HepG2 (cell line): Measurements from ENCODE around the gene TMEM61.

Experiments
- TF ChIP-seq, protein P1 (sequence below), 2 experiments: IDR thresholded peaks; 2 replicates each; pipeline ENCODE4 v1.6.1; 2011 to 2012; ENCODE audit warnings: low read length in 2 of 2, borderline replicate concordance in 1 of 2, low read depth in 1 of 2, mild to moderate bottlenecking in 1 of 2, moderate library complexity in 1 of 2
- TF ChIP-seq, protein P2 (sequence below): sonication (generic); formaldehyde crosslinking; IDR thresholded peaks from 2 replicates; pipeline ENCODE4 v1.4.0; 2020; ENCODE audit warnings: mild to moderate bottlenecking, missing genetic modification reagents

DNA sequence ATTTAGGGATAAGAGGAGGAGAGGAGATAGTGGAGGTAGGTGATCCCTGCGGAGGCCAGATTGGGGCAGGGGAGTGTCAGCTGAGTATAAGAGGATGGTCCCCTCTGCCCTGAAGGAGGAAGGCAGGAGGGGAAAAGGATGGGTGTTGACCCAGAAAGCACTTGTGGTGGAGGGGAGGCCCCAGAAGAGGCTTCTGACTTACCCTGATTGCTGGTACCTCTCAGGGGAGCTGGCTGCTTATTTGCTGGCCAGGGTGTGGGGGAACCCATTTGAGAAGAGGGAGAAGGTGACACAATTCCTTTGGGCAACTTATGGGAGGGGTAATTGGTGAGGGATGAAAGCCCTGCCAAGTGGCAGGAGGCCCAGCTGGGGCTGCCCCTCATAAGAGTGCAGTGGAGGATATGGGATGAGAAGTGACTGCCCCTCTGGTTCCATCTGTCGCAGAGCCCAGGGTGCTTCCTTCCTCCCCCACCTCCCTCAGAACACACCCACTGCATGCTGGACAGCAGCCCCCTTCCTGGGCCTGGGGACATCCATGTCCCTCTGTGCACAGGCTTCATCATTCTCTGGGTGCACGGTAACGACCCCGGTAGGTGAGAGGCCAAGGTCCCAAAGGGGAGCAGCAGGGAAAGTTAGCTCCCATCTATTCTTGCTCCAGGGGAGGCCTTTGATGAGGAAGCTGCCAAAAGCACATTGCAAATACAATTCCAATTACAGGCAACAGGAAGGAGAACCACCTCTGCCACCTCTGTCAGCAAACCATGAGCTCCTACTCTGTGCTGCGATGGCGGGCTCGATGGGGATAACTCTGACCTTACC, 57.5 kb downstream of the TMEM61 start:
- TF ChIP-seq, protein P1, sequence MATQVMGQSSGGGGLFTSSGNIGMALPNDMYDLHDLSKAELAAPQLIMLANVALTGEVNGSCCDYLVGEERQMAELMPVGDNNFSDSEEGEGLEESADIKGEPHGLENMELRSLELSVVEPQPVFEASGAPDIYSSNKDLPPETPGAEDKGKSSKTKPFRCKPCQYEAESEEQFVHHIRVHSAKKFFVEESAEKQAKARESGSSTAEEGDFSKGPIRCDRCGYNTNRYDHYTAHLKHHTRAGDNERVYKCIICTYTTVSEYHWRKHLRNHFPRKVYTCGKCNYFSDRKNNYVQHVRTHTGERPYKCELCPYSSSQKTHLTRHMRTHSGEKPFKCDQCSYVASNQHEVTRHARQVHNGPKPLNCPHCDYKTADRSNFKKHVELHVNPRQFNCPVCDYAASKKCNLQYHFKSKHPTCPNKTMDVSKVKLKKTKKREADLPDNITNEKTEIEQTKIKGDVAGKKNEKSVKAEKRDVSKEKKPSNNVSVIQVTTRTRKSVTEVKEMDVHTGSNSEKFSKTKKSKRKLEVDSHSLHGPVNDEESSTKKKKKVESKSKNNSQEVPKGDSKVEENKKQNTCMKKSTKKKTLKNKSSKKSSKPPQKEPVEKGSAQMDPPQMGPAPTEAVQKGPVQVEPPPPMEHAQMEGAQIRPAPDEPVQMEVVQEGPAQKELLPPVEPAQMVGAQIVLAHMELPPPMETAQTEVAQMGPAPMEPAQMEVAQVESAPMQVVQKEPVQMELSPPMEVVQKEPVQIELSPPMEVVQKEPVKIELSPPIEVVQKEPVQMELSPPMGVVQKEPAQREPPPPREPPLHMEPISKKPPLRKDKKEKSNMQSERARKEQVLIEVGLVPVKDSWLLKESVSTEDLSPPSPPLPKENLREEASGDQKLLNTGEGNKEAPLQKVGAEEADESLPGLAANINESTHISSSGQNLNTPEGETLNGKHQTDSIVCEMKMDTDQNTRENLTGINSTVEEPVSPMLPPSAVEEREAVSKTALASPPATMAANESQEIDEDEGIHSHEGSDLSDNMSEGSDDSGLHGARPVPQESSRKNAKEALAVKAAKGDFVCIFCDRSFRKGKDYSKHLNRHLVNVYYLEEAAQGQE (IDR thresholded peaks at IDR 0.05; ENCODE audit: borderline replicate concordance in 1 of 2, low read depth in 1 of 2, low read length in 2 of 2), result peak in 1 of 2 experiments; percentile 65; a peak in 3 of 4 replicates
- TF ChIP-seq, protein P2, sequence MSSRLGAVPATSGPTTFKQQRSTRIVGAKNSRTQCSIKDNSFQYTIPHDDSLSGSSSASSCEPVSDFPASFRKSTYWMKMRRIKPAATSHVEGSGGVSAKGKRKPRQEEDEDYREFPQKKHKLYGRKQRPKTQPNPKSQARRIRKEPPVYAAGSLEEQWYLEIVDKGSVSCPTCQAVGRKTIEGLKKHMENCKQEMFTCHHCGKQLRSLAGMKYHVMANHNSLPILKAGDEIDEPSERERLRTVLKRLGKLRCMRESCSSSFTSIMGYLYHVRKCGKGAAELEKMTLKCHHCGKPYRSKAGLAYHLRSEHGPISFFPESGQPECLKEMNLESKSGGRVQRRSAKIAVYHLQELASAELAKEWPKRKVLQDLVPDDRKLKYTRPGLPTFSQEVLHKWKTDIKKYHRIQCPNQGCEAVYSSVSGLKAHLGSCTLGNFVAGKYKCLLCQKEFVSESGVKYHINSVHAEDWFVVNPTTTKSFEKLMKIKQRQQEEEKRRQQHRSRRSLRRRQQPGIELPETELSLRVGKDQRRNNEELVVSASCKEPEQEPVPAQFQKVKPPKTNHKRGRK (CRISPR knock-in tag), result no peak
